Hematopoietic multipotent progenitor cell treated with erythropoietin and hydrocortisone succinate and interleukin-3 and kit ligand, for 6 days (in vitro differentiated cells): ENCODE measurements around the gene ARPC1A.
A peak's percentile ranks its signal among the peaks of the same experiment; 100 is the strongest.

ENCODE experiments used
- DNase-seq: peaks from one replicate; pipeline ENCODE4 v3.0.0-alpha.2; 2015

The ARPC1A gene

GRCh38 chr7:99410635-99411034 is 84.9 kb downstream of the ARPC1A start:
- no peak for DNase-seq

DNA sequence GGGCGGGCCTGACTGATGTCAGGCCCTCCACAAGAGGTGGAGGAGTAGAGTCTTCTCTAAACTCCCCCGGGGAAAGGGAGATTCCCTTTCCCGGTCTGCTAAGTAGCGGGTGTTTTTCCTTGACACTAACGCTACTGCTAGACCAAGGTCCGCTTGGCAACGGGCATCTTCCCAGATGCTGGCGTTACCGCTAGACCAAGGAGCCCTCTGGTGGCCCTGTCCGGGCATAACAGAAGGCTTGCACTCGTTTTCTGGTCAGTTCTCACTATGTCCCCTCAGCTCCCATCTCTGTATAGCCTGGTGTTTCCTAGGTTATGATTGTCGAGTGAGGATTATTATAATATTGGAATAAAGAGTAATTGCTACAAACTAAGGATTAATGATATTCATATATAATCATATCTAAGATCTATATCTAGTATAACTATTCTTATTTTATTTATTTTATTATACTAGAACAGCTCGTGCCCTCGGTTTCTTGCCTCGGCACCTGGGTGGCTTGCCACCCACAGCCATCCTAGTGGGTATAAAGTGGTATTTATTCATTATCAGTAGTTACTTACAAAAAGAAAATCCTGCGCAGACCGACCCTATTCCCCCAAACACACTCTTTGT is 89.9 kb downstream of the ARPC1A start:
- peak; percentile 61 for DNase-seq
